T-helper 17 cell (primary cell): ENCODE results near the gene TBL2. TPM values are rescaled to one million over a fixed set of nuclear protein-coding genes. Genes with fewer than 3 reads are reported as not detected.
"Not testable (repeated sequence)": the region's sequence is repeated elsewhere in the genome, so short reads cannot be mapped to it uniquely, and the experiment has no call there.

ENCODE experiments used
- ATAC-seq: fragments of 150-1000 bp; cut with Tn5 transposase; 2 replicates; pipeline ENCODE4 v1.10.0; 2021; ENCODE audit warnings: mild to moderate bottlenecking, moderate library complexity
- DNase-seq, 3 donors: peaks; one replicate each; pipeline versions ENCODE4 v3.0.0 to v3.0.0-alpha.2; 2020 to 2021
- H3K9me3 ChIP-seq: one replicate; pipeline ENCODE4 v1.7.0; 2013; ENCODE audit warnings: low read length, mild to moderate bottlenecking; ENCODE audit not compliant: control insufficient read depth, poor library complexity, severe bottlenecking
- H3K27ac Mint-ChIP-seq: one replicate; pipeline ENCODE4 v1.8.0; 2022; ENCODE audit warnings: mild to moderate bottlenecking, moderate library complexity, mixed read lengths
- H3K27me3 Mint-ChIP-seq: one replicate; pipeline ENCODE4 v1.8.0; 2022; ENCODE audit warnings: mixed read lengths
- H3K36me3 Mint-ChIP-seq: one replicate; pipeline ENCODE4 v1.8.0; 2022; ENCODE audit warnings: low read depth, mixed read lengths
- H3K4me1 Mint-ChIP-seq: one replicate; pipeline ENCODE4 v1.8.0; 2022; ENCODE audit warnings: mild to moderate bottlenecking, mixed read lengths
- H3K4me3 Mint-ChIP-seq: one replicate; pipeline ENCODE4 v1.8.0; 2022; ENCODE audit warnings: mild to moderate bottlenecking, moderate library complexity, mixed read lengths
- total RNA-seq, 4 donors: library from RNA in 2 of 4; stranded (reverse) in 2 of 4; gene quantifications; one replicate each; pipeline ENCODE4 v1.2.3 and lab custom pipeline; 2022 to 2026

Gene TBL2
- total RNA-seq, 2 donors from 2014 or later: 15.3 to 22.9 TPM

DNA sequence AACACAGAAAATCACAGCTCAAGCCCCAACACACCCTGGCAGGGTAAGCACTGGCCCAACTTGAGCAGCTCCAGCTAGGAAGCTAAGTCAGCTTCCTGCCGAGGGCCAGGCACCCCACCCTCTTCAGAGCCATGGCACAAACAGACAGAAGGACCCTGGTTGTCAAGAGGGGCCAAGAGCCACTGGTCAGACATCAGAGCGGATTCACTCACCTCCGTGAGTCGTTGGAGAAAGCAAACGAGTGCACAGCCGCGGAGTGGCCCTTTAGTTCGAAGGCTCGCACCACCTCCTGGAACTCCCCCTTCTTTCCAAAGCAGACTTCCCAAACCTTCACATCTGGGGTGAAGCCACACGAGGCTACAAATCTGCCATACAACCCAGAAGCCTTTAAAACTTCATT, 7.4 kb downstream of the TBL2 start:
- H3K9me3 ChIP-seq: no peaks in the 10 kb centered on the region
- Mint-ChIP-seq H3K36me3 (peaks cover 6% of the 10 kb centered on the region), H3K27me3 (no peaks in the 10 kb centered on the region), H3K4me3 (no peak overlapping the region), H3K4me1 (peaks cover 22% of the 10 kb centered on the region), H3K27ac (no peak overlapping the region)
- no peak for DNase-seq
- ATAC-seq: no peak

DNA sequence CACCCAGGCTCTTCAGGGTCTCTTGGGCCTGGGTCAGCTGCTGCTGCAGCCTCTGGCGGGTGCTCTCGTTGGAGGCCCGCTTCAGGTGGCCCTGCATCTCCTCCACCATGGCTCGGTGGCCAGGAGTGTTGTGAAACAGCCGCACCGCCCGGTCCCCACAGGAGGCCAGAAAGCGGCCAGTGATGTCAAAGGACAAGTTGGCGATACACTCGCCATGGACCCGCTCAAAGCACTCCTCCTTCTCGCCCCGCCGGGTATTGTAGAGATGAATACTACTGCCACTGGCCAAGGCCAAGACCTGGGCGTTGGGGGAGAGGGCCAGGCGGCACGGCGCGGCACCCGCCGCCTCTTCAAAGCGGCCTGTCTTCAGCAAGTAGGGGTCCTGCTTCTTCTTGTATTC, 7.9 kb downstream of the TBL2 start:
- peaks cover 22% of the 10 kb centered on the region for H3K4me1 Mint-ChIP-seq
- no peaks in the 10 kb centered on the region for H3K9me3 ChIP-seq
- peaks cover 6% of the 10 kb centered on the region for H3K36me3 Mint-ChIP-seq
- H3K27me3 Mint-ChIP-seq: no peaks in the 10 kb centered on the region
- ATAC-seq: no peak
- H3K27ac Mint-ChIP-seq: no peak overlapping the region
- H3K4me3 Mint-ChIP-seq: no peak overlapping the region
- DNase-seq: no peak

DNA sequence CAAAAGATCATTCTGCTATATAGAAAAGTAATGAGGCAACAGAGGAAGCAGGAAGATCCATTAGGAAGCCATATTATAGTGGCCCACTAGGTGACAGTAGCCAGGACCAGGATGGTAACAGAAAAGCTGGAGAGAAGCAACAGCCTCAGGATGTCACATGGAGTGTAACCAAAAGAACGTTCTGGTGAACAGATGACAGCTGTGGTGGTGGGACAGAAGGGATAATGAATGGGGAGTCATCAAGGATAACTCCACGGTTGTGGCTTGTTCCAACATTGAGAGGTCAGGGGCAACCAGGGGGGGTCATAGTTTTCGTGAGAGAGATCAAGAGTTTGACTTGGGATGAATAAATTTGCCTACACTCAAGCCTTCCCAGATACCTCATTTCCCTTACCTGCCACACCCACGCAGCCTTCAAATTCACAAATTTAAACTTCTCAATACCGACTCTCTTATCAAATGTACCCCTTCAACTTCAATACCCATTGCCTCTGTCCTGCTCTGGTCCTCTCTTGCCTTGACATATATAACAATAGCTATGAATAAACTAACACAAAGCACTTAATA, 9.3 kb downstream of the TBL2 start:
- no peak for ATAC-seq
- no peak overlapping the region for H3K4me3 Mint-ChIP-seq
- H3K9me3 ChIP-seq: no peaks in the 10 kb centered on the region
- peaks cover 6% of the 10 kb centered on the region for H3K36me3 Mint-ChIP-seq
- H3K27me3 Mint-ChIP-seq: no peaks in the 10 kb centered on the region
- H3K4me1 Mint-ChIP-seq: peaks cover 14% of the 10 kb centered on the region
- DNase-seq: no peak
- H3K27ac Mint-ChIP-seq: no peak overlapping the region

DNA sequence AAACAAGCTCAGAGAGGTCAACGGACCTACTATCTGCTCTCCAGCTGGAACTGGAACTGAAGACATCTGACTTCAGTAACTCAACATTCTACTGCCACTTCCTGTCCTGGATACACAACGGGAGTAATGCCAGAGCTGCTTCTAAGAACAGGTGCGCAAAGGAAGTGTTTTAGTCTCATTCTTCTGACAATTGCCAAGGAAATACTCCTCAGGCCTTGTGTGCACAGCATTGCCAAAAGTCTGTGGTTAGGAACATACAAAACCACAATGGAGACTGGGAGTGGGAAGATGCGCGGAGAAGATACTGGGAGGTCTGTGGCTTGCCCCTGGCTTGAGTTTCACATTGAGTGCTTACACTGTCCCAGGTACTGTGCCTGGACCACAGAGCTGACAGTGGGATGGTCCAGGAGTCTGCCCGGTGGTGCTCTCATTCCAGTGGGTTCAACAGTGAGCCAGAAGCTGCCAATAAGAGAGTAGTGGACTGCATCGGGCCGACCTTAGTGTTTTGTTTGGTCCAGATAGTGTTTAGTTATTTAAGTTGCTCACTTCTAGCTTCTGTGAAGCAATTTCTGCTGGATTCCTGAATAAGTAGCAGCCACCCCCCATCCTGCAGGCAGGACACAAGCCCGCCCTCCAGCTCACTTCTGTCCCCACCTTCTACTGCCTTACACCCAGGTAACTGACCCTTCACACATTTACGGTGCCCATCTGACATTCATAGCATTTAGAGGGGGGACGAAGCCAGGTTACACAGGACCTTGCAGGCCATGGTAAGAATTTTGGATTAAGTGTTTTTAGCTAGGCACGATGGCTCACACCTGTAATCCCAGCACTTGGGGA, 10.3 kb downstream of the TBL2 start:
- peak overlapping the region; percentile 59 for H3K27ac Mint-ChIP-seq
- no peak for ATAC-seq
- peaks cover 6% of the 10 kb centered on the region for H3K36me3 Mint-ChIP-seq

DNA sequence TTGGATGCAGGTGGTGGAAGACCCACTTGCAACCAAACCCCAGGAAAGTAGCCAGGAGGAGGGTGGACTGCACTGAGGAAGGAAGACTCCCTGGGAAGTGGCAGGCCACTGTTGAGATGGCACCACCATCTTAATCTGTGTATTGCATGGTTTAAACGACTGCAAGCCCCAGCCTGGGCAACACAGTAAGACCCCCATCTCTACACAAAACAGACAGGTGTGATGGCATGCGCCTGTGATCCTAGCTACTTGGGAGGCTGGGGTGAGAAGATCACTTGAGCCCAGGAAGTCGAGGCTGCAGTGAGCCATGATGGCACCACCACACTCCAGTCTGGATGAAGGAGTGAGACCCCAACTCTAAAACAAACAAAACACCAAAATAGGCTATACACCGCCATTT, 11.2 kb downstream of the TBL2 start:
- no peak overlapping the region for H3K4me3 Mint-ChIP-seq
- ATAC-seq (no peak), DNase-seq (no peak)
- H3K36me3 Mint-ChIP-seq: peaks cover 6% of the 10 kb centered on the region
- H3K9me3 ChIP-seq: no peaks in the 10 kb centered on the region
- H3K27me3 Mint-ChIP-seq: no peaks in the 10 kb centered on the region
- peaks cover 9% of the 10 kb centered on the region for H3K4me1 Mint-ChIP-seq
- peak overlapping the region; percentile 84 for H3K27ac Mint-ChIP-seq

More for the DNA sequence above, 10.3 kb downstream of the TBL2 start:
- no peak overlapping the region for H3K4me3 Mint-ChIP-seq
- no peaks in the 10 kb centered on the region for H3K27me3 Mint-ChIP-seq
- H3K4me1 Mint-ChIP-seq: peaks cover 12% of the 10 kb centered on the region
- no peak for DNase-seq
- no peaks in the 10 kb centered on the region for H3K9me3 ChIP-seq

DNA sequence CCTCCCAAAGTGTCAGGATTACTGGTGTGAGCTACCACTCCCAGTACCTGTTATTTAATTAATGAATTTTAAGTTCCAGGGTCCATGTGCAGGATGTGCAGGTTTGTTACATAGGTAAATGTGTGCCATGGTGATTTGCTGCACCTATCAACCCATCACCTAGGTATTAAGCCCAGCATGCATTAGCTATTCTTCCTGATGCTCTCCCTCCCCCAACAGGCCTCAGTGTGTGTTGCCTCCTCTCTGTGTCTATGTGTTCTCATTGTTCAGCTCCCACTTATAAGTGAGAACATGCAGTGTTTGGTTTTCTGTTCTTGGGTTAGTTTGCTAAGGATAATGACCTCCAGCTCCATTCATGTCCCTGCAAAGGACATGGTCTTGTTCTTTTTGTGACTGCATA, 11.9 kb downstream of the TBL2 start:
- H3K36me3 Mint-ChIP-seq, H3K4me1 Mint-ChIP-seq, H3K9me3 ChIP-seq, DNase-seq, H3K27me3 Mint-ChIP-seq: not testable (repeated sequence)
- Mint-ChIP-seq H3K27ac (peak overlapping the region; percentile 84), H3K4me3 (peak overlapping the region; percentile 85)
- peak; percentile 63 for ATAC-seq

DNA sequence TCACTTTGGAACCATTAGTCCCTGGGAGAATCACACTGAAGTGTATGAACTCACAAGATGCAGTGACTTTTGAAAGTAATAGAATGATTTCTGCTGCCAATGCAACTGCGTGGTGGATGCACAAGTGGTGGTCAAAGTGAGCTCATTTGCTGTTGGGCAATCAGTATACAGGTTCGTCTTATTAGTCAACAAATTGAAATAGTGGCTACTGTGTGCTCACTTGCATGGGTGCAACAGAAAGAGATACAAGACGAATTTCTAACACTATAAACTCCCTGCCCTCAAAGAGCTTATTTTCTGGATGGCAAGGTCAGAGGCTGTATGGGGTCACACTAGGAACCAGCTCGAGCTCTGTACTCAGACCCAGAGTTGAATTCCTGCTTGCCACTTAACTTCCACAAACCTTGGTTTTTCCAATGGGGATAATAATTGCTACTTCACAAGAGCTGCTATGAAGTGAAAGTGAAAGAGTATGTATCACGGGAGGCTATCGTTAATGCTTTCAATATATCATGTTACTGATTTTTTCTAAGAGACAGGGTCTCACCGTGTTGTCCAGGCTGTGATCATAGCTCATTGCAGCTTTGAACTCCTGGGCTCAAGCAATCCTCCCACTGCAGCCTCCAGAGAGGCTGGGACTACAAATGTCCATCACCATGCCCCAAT, 12.6 kb downstream of the TBL2 start:
- Mint-ChIP-seq H3K27me3 (no peaks in the 10 kb centered on the region), H3K4me3 (peak overlapping the region; percentile 85), H3K36me3 (peaks cover 3% of the 10 kb centered on the region), H3K4me1 (peaks cover 9% of the 10 kb centered on the region), H3K27ac (peak overlapping the region; percentile 84)
- DNase-seq: no peak
- no peaks in the 10 kb centered on the region for H3K9me3 ChIP-seq
- peak; percentile 30 for ATAC-seq

DNA sequence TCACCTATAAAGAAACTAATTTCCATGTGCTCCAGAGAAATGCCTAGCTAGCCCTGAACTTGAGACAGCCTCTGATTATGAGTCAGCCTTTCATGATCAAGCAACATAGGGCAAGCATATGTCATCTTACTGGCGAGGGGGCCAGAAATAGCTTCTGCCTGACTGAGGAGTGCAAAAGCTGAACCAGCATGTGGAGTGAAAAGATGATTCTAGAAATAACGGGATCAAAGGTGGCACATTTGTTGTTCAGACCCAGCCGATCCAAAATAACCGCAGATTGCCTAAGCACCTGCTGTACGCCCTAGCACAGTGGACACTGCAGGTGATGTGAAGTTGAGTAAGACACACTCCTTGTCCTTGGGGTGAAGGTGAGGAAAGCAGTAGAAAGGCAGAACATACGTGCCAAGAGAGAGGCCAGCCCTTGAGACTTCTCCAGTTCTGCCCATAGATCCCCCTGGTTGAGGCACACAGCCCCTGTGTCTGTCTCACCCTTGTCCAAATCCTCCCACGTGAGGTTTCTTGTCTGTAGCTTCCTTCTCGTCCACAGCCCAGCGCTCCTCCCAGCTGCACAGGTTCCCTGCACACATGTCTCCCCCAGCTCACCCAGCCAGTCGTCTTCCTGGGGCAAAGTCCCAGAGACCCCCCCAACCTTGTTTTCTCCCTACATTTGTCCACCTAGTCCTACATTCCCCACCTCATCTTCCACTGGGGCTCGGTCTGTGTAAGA, 18.1 kb downstream of the TBL2 start:
- no peaks in the 10 kb centered on the region for H3K27me3 Mint-ChIP-seq
- ATAC-seq (no peak), DNase-seq (no peak)
- H3K9me3 ChIP-seq: no peaks in the 10 kb centered on the region
- no peaks in the 10 kb centered on the region for H3K36me3 Mint-ChIP-seq
- no peak overlapping the region for H3K4me3 Mint-ChIP-seq
- H3K4me1 Mint-ChIP-seq: peaks cover 15% of the 10 kb centered on the region
- H3K27ac Mint-ChIP-seq: no peak overlapping the region

DNA sequence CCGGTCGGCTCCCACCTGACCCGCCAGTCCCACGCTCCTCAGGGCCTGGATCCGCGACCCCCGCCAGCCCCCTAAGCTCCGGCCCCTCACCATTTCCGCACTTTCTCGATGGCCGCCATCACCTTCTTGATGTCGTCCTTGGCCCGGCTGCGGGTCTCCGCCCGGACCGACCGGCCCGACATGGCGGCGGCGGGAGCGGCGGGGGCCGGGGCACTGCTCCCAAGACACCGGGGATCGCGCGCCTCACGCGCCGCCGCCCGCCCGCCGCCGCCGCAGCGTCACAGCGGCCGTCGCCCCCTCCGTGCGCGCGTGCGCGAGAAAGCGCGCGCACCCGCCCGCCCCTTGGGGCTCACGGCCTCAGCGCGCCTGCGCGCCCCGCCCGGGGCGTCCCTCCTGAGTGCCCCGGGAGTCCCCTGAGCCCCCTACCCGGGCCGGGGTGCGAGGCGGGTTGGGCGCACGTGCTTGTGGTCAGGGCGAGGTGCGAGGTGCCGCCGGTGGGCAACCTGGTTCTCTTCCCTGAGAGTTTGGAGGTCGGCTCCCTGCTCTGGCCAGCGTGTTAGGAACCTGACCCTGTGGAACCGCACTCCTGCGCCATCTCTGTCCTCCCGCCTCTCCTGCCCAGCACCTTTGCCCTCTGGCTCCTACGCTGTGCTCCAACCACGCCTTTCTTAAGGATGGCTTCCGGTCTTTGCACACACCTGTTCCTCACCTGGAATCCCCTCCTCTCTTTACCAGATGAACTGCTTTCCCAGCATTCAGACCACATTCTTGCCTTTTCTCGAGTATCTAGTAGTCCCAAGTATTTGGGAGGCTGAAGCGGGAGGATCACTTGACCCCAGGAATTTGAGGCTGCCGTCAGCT, 20.8 kb downstream of the TBL2 start, which contains the start of gene BCL7B:
Gene BCL7B (minus strand): TSS at position 294 of the 861 bp plus-strand sequence. CDS start 112 bp downstream, at position 182.
- Mint-ChIP-seq H3K27ac (peak within 1 kb of the TSS; percentile 95), H3K36me3 (no peaks in the 10 kb centered on the region), H3K27me3 (no peaks in the 10 kb centered on the region), H3K4me1 (peaks cover 26% of the 10 kb centered on the region), H3K4me3 (peak within 1 kb of the TSS; percentile 95)
- H3K9me3 ChIP-seq: no peaks in the 10 kb centered on the region
- peak; percentile 78 to 83 (median 78) for DNase-seq
- peak; percentile 68 for ATAC-seq

DNA sequence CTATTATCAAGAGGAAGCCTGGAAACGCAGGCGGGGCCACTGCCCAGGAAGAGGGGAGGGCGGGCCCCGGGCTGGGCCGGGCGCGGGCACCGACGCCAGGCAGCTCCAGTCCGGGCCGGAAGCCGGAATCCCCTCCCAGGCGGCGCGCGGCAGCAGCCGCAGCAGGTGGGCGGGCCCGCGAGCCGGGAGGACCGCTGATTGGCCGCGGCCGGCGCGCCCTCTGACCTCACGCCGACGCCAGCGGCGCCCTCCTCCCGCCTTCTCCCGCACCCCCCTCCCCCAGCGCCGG, 21.3 kb downstream of the TBL2 start:
- H3K9me3 ChIP-seq: no peaks in the 10 kb centered on the region
- peaks cover 1% of the 10 kb centered on the region for H3K36me3 Mint-ChIP-seq
- DNase-seq: peak; percentile 88 to 95 (median 91)
- H3K27me3 Mint-ChIP-seq: no peaks in the 10 kb centered on the region
- H3K4me1 Mint-ChIP-seq: peaks cover 28% of the 10 kb centered on the region
- peak; percentile 92 for ATAC-seq
- peak overlapping the region; percentile 95 for H3K4me3 Mint-ChIP-seq
- H3K27ac Mint-ChIP-seq: peak overlapping the region; percentile 95

DNA sequence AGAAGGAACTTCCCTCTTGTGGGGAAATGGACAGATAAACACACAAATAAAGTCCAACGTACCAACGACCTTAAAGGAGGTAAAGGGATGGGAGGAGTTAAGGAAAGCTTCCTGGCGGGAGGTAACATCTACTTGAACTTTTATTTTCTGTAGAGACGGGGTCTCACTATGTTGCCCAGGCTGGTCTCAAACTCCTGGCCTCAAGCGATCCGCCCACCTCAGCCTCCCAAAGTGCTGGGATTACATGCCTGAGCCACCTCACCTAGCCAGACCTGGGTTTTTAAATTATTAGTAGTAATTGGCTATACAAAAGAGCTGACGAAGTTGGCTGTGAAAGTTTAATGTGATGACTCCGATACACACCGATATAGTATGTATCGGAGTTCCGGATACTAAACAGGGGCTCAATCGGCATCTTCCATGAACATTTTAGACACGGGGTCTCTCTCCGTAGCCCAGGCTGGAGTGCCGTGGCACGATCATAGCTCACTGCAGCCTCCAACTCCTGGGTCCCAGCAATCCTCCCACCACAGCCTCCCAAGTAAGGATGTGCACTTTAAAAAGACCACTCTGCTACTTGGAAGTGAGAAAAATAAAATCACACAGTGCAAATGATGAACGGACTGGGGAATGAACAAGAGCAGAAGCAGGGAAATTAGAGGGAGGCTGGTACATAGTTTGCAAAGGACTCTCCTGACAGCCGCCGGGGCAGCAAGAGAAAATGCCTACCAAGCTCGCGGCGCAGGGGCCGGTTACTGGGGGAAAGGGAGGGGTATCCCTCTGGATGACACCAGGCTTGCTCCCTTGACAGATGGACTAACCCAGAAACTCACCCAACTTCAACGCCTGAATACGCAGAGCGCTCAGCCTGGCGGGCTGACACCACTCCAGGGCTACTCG, 21.9 kb downstream of the TBL2 start:
- no peaks in the 10 kb centered on the region for H3K9me3 ChIP-seq
- peak overlapping the region; percentile 95 for H3K27ac Mint-ChIP-seq
- H3K27me3 Mint-ChIP-seq: no peaks in the 10 kb centered on the region
- peaks cover 28% of the 10 kb centered on the region for H3K4me1 Mint-ChIP-seq
- H3K36me3 Mint-ChIP-seq: peaks cover 2% of the 10 kb centered on the region
- peak overlapping the region; percentile 95 for H3K4me3 Mint-ChIP-seq
- ATAC-seq (no peak), DNase-seq (no peak)
